Spleen (tissue), 11 donors: Measurements from ENCODE around the gene TTC23. TPM values are rescaled to one million over a fixed set of nuclear protein-coding genes. Genes with fewer than 3 reads are reported as not detected.

Experiments used
- DNase-seq: peaks from one replicate; pipeline ENCODE4 v3.0.0-alpha.2; 2020
- H3K27ac ChIP-seq, 8 donors: fragments of 200-600 bp; sonication (generic) in 7 of 8; 1 replicate in 4 of 8; 2 replicates in 4 of 8; pipeline versions ENCODE4 v1.5.0 to v1.8.0; 2016 to 2021; ENCODE audit warnings: inconsistent platforms in 4 of 8, mild to moderate bottlenecking in 4 of 8, moderate library complexity in 1 of 8
- H3K27me3 ChIP-seq, 7 donors: fragments of 200-600 bp; sonication (generic) in 6 of 7; replicated peaks in 1 of 7; 1 replicate in 4 of 7; 2 replicates in 3 of 7; pipeline versions ENCODE4 v1.5.0 to v1.8.0; 2016 to 2021; ENCODE audit warnings: inconsistent platforms in 3 of 7, mild to moderate bottlenecking in 1 of 7
- H3K36me3 ChIP-seq, 6 donors: fragments of 200-600 bp; sonication (generic) in 5 of 6; 1 replicate in 4 of 6; 2 replicates in 2 of 6; pipeline versions ENCODE4 v1.5.0 to v1.8.0; 2016 to 2021; ENCODE audit warnings: inconsistent platforms in 2 of 6
- H3K4me1 ChIP-seq, 6 donors: fragments of 200-600 bp; sonication (generic) in 5 of 6; 1 replicate in 3 of 6; 2 replicates in 3 of 6; pipeline versions ENCODE4 v1.5.0 to v1.8.0; 2016 to 2021; ENCODE audit warnings: inconsistent platforms in 3 of 6
- H3K4me3 ChIP-seq, 8 donors: fragments of 200-600 bp; sonication (generic) in 7 of 8; 1 replicate in 4 of 8; 2 replicates in 4 of 8; pipeline versions ENCODE4 v1.5.0 to v1.8.0; 2016 to 2021; ENCODE audit warnings: inconsistent platforms in 4 of 8, mild to moderate bottlenecking in 4 of 8, moderate library complexity in 2 of 8
- H3K9me3 ChIP-seq, 8 donors: fragments of 200-600 bp; sonication (generic) in 7 of 8; 1 replicate in 4 of 8; 2 replicates in 4 of 8; pipeline versions ENCODE4 v1.5.0 to v1.8.0; 2016 to 2021; ENCODE audit warnings: inconsistent platforms in 4 of 8
- POLR2A ChIP-seq, 3 donors: fragments of 450-650 bp; IDR thresholded peaks; one replicate each; pipeline ENCODE4 v1.5.1; 2017; ENCODE audit warnings: antibody characterized with exemption in 3 of 3, mild to moderate bottlenecking in 1 of 3
- POLR2AphosphoS5 ChIP-seq, 3 donors: sonication (generic); formaldehyde crosslinking; IDR thresholded peaks; one replicate each; pipeline ENCODE4 v1.5.1; 2017; ENCODE audit warnings: antibody characterized with exemption in 3 of 3
- WGBS, 5 donors: extraction: QIAGEN DNeasy Blood & Tissue Kit in 3 of 5; methylation state at CpG; one replicate each; pipeline versions ENCODE4 v1.1.5 to v1.1.7; 2013 to 2018; 5-methylcytosine and 5-hydroxymethylcytosine counted together
- intact Hi-C: fragments of 100-400 bp; cut with DNase I; formaldehyde crosslinking; loops from one replicate; pipeline ENCODE4 v1.15.0; 2023; ENCODE audit warnings: low total_unique reads
- polyA plus RNA-seq, 3 donors: library from polyadenylated mRNA; stranded (reverse); fragments of 200-250 nt; gene quantifications; one replicate each; pipeline ENCODE4 v1.2.1, GENCODE V29; 2013
- total RNA-seq, 7 donors: library from RNA; depleted of rRNA in 3 of 7; stranded (reverse); fragments of >200 nt in 3 of 7; fragmentation: NEBNext Ultra II Directional in 4 of 7; extraction: Animal tissue kit (Norgen Biotek cat#: 25700) in 4 of 7; gene quantifications; one replicate each; pipeline versions ENCODE4 v1.1.0 to v1.2.1, GENCODE V29; 2016 to 2021
- TF ChIP-seq, protein P1 (sequence below), 11 experiments: fragments of 200-600 bp in 7 of 11; fragments of 450-650 bp in 4 of 11; sonication (generic) in 4 of 11; IDR thresholded peaks in 8 of 11; conservative IDR thresholded peaks in 3 of 11; 1 replicate in 7 of 11; 2 replicates in 4 of 11; pipeline versions ENCODE4 v1.4.0 to v1.8.0; 2016 to 2021; ENCODE audit warnings: antibody characterized with exemption in 11 of 11, inconsistent platforms in 4 of 11, mild to moderate bottlenecking in 1 of 11
- donor health status: healthy with polysubstance abuse.
- donor health status: DM: no; HTN: no; CAD: no; lungs with moderate emphysema.
- donor health status: DM: no; HTN: no; CAD: no.
- donor health status: Bipolar disorder and iron deficiency.
- donor health status: healthy.
- donor health status: DM: no; HTN: no; CAD: no.
- donor health status: DM: yes; HTN: yes; CAD: no.

Gene TTC23
- total and polyA plus RNA-seq, 10 donors: 3.6 to 17.0 (median 12.0) TPM

- Histone ChIP-seq H3K9me3 (no peaks in the 10 kb centered on the region), H3K4me3 (no peak overlapping the region), H3K27ac (no peak overlapping the region), H3K4me1 (peaks cover 0 to 29% (median 3%) of the 10 kb centered on the region in 6 donors), H3K27me3 (no peaks in the 10 kb centered on the region), H3K36me3 (peaks cover 0 to 6% (median 0%) of the 10 kb centered on the region in 6 donors)
- no peak for DNase-seq
- TF ChIP-seq, protein P1, sequence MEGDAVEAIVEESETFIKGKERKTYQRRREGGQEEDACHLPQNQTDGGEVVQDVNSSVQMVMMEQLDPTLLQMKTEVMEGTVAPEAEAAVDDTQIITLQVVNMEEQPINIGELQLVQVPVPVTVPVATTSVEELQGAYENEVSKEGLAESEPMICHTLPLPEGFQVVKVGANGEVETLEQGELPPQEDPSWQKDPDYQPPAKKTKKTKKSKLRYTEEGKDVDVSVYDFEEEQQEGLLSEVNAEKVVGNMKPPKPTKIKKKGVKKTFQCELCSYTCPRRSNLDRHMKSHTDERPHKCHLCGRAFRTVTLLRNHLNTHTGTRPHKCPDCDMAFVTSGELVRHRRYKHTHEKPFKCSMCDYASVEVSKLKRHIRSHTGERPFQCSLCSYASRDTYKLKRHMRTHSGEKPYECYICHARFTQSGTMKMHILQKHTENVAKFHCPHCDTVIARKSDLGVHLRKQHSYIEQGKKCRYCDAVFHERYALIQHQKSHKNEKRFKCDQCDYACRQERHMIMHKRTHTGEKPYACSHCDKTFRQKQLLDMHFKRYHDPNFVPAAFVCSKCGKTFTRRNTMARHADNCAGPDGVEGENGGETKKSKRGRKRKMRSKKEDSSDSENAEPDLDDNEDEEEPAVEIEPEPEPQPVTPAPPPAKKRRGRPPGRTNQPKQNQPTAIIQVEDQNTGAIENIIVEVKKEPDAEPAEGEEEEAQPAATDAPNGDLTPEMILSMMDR (IDR thresholded peaks at IDR 0.05 in 8 of 11, conservative IDR thresholded peaks at IDR 0.05 in 3 of 11): no peak
- no peak for TF ChIP-seq POLR2AphosphoS5 (IDR thresholded peaks at IDR 0.05)
- intact Hi-C loops: no loop called here
These were observed 34.3 kb upstream of the TTC23 start for GRCh38 chr15:99283717-99284116.

DNA sequence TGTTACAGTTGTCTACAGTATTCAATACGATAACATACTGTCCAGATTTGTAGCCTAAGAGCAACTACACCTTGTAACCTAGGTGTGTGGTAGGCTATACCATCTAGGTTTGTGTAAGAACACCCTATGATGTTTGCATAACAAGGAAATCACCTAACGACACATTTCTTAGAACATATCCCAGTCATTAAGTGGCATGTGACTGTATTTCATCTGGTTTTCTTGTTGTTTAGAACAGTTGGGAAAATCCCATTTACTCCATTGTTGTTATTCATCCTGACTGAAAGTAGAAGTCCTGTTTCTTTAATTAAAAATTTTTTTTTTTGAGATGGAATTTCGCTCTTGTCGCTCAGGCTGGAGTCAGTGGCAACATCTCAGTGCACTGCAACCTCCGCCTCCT is 33.2 kb upstream of the TTC23 start:
- no peak overlapping the region for H3K27ac ChIP-seq
- H3K27me3 ChIP-seq: no peaks in the 10 kb centered on the region
- H3K36me3 ChIP-seq: peaks cover 0 to 6% (median 0%) of the 10 kb centered on the region in 6 donors
- H3K9me3 ChIP-seq: no peaks in the 10 kb centered on the region
- WGBS, 5 donors: 86 to 97% (median 93%) methylated on average over 5 of the region's 5 CpGs
- DNase-seq: no peak
- intact Hi-C loops: no loop called here
- peaks cover 0 to 29% (median 3%) of the 10 kb centered on the region in 6 donors for H3K4me1 ChIP-seq
- no peak overlapping the region for H3K4me3 ChIP-seq
- no peak for TF ChIP-seq POLR2A (IDR thresholded peaks at IDR 0.05)
- TF ChIP-seq, protein P1 (IDR thresholded peaks at IDR 0.05 in 8 of 11, conservative IDR thresholded peaks at IDR 0.05 in 3 of 11): no peak

GRCh38 chr15:99282121-99282520 is 32.7 kb upstream of the TTC23 start:
- intact Hi-C loops: no loop called here
- H3K9me3 ChIP-seq: no peaks in the 10 kb centered on the region
- peaks cover 0 to 33% (median 6%) of the 10 kb centered on the region in 6 donors for H3K4me1 ChIP-seq

GRCh38 chr15:99279827-99280226 is 30.4 kb upstream of the TTC23 start:
- H3K27ac ChIP-seq: no peak overlapping the region
- no peaks in the 10 kb centered on the region for H3K9me3 ChIP-seq
- peaks cover 0 to 6% (median 0%) of the 10 kb centered on the region in 6 donors for H3K36me3 ChIP-seq
- intact Hi-C loops: loop anchor here (10.0 kb wide), 1 partner anchor 475 kb away; no protein-coding TSS in a partner anchor
- DNase-seq: no peak
- TF ChIP-seq POLR2A (IDR thresholded peaks at IDR 0.05): no peak
- no peak for TF ChIP-seq POLR2AphosphoS5 (IDR thresholded peaks at IDR 0.05)
- TF ChIP-seq, protein P1 (IDR thresholded peaks at IDR 0.05 in 8 of 11, conservative IDR thresholded peaks at IDR 0.05 in 3 of 11): no peak
- H3K27me3 ChIP-seq: no peaks in the 10 kb centered on the region
- peaks cover 0 to 46% (median 8%) of the 10 kb centered on the region in 6 donors for H3K4me1 ChIP-seq
- no peak overlapping the region for H3K4me3 ChIP-seq
- 70 to 90% (median 82%) methylated on average over 3 of the region's 3 CpGs for WGBS, 5 donors

More at GRCh38 chr15:99282121-99282520, 32.7 kb upstream of the TTC23 start:
- H3K36me3 ChIP-seq: peaks cover 0 to 6% (median 0%) of the 10 kb centered on the region in 6 donors
- DNase-seq: no peak
- H3K4me3 ChIP-seq: no peak overlapping the region
- H3K27ac ChIP-seq: no peak overlapping the region
- no peaks in the 10 kb centered on the region for H3K27me3 ChIP-seq
- TF ChIP-seq POLR2AphosphoS5 (IDR thresholded peaks at IDR 0.05): no peak
- TF ChIP-seq, protein P1 (IDR thresholded peaks at IDR 0.05 in 8 of 11, conservative IDR thresholded peaks at IDR 0.05 in 3 of 11): no peak
- no peak for TF ChIP-seq POLR2A (IDR thresholded peaks at IDR 0.05)
